HG03039 (cell line): ENCODE measurements around the gene SF3B1.
A peak's percentile ranks its signal among the peaks of the same experiment; 100 is the strongest.
"Not testable (repeated sequence)": the region's sequence is repeated elsewhere in the genome, so short reads cannot be mapped to it uniquely, and the experiment has no call there.

Experiments used
- ATAC-seq: cut with Tn5 transposase; IDR thresholded peaks from one replicate; pipeline ENCODE4 v1.9.1; 2021; ENCODE audit warnings: mild to moderate bottlenecking, moderate library complexity; ENCODE audit not compliant: unreplicated experiment

Gene SF3B1, protein sequence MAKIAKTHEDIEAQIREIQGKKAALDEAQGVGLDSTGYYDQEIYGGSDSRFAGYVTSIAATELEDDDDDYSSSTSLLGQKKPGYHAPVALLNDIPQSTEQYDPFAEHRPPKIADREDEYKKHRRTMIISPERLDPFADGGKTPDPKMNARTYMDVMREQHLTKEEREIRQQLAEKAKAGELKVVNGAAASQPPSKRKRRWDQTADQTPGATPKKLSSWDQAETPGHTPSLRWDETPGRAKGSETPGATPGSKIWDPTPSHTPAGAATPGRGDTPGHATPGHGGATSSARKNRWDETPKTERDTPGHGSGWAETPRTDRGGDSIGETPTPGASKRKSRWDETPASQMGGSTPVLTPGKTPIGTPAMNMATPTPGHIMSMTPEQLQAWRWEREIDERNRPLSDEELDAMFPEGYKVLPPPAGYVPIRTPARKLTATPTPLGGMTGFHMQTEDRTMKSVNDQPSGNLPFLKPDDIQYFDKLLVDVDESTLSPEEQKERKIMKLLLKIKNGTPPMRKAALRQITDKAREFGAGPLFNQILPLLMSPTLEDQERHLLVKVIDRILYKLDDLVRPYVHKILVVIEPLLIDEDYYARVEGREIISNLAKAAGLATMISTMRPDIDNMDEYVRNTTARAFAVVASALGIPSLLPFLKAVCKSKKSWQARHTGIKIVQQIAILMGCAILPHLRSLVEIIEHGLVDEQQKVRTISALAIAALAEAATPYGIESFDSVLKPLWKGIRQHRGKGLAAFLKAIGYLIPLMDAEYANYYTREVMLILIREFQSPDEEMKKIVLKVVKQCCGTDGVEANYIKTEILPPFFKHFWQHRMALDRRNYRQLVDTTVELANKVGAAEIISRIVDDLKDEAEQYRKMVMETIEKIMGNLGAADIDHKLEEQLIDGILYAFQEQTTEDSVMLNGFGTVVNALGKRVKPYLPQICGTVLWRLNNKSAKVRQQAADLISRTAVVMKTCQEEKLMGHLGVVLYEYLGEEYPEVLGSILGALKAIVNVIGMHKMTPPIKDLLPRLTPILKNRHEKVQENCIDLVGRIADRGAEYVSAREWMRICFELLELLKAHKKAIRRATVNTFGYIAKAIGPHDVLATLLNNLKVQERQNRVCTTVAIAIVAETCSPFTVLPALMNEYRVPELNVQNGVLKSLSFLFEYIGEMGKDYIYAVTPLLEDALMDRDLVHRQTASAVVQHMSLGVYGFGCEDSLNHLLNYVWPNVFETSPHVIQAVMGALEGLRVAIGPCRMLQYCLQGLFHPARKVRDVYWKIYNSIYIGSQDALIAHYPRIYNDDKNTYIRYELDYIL

DNA sequence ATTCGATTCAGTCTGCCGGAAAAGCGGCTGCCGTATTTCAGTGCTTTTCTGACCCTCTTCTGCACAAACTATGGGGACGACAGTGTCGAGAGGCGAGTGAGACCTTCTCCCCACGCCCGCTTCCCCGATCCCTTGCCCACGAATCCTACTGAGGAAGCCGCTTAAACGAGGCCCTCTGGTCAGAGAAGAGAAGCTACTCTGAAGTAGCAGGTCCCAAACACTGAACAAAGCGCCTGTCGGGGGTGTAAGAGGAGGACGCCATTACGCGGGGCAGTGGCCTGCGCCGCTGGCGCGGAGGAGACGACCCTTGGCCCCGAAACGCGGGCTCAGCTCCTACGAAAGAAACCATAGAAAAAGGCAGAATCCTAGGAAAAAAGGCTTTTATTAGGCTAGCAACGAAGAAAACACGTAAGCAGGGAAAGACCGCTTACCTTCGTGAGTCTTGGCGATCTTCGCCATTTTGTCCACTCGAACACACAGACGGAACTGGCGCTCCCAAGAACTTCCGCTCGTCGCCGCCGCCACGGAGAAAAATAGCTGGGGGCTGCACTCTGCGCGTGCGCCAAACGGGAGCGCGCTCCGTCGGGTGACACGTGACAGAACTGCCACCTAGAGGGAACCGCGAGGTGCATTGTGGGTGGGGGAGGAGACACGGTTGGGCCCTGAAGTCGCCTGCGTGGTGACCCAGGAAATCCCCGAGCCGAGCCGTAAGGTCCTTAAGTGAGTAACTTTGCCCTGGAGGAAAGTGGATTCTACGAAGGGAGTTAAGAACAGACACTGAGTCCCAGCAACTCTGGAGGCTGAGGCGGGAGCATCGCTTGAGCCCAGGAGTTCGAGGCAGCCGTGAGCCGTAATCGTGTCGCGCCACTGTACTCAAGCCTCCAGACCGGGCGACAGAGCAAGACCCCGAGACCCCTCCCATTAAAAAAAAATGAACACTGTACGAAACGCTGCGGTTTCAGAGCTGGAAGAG, at the start of gene SF3B1:
Gene SF3B1 (minus strand): TSS at position 488 of the 973 bp plus-strand sequence. CDS start 29 bp downstream, at position 459.
- ATAC-seq, result peak; percentile 89

DNA sequence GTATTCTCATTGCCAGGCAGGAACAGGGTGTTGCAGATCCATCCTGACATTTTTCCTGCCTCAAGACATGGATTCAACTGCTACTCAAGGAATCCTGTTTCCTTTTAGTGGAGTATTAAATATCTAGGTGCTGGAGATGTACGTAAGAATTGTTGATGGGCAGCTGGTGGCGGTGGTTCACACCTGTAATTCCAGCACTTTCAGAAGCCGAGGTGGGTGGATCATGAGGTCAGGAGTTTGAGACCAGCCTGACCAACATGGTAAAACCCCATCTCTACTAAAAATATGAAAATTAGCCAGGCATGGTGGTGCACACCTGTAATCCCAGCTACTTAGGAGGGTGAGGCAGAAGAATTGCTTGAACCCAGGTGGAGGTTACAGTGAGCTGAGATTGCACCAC, 49.4 kb upstream of the SF3B1 start:
- ATAC-seq, result not testable (repeated sequence)

DNA sequence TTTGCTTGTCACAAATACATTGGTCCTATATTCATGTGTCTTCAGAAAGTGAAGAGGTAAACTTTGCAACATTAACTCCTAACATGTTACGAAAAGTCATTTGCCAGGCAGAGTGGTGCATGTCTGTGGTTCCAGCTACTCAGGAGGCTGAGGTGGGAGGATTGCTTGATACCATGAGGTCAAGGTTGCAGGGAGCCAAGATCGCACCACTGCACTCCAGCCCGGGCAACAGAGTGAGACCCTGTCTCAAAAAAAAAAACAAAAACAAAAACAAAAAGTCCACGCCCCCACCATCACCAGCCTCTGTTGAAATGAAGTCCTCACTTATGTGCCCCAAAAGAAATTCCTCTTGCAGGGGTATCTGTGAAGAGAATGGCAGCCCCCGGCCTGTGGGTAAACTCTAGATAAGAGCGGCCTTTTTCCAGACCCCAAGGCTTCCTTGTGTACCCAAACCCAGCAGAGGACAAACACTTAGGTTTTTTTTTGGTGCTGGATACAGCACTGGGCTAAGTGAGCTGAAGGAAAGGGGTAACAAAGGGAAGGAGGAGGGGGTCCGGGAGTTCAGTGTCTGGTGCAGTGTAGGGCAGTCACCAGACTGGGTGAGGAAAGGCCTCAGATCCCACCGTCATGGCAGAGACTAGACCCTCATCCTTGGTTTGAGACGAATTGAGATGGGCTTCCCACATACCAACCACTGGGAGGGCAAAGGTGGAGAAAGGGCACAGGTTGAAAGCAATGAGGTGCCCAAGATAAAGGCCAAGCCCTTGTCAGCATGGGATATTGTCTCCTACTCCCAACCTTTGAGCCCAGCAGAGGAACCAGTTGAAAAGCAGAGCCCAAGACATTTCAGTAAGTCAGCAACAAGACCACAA, 45.6 kb upstream of the SF3B1 start:
- no peak for ATAC-seq

DNA sequence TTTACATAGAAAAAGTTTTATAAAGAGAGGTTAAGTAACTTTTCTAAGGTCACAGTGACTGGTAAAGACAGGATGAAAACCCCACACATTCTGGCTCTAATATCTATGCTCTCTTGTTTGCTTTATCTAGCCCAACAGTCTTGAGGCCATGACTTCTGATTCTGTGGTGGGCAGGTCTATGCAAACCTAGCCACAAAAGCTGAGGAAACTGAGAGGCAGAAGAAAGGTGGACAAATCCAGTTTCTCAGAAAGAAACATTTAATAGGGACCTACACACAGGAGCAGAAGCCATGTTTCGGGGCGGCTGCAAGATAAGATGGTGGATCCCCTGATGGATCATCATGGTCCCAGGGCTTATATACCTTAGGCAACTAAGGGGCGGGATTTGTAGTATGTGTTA, 43.0 kb upstream of the SF3B1 start:
- ATAC-seq, result no peak

DNA sequence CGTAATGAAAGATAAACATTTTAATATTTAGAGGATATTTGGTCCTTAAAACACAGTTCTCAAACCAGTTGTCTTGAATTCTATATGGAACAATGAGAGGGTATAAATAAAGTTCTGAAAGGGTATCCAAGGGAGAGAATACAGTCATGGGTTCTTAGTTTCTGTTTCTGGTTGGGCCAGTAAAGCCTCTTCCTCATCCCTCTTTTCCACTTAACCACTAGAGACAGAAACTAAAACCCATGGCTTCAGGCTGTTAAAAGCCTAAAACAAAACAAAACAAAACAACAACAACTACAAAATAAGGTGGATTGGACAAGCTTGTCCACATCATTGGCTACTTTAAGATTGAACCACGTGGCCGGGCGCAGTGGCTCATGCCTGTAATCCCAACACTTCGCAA, 37.3 kb upstream of the SF3B1 start:
- ATAC-seq, result no peak

DNA sequence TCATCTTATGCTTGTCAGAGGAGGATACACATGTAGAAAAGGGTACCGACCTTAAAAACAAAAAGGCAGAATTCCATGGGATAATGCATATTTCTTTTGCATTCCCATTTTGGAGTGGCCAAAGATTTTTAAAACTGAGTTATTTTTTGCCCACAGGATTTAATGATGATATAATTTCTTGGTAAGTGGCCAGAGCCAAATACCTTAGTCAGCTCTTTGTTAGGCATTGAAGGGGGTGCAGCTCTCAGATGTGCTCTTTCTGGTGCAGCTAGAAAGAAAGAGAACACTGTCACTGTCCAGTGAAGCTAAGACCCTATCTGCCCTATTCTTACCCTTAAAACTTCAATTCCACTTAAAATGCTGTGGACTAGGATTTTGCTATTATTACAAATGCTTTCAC, 29.3 kb upstream of the SF3B1 start:
- no peak for ATAC-seq

DNA sequence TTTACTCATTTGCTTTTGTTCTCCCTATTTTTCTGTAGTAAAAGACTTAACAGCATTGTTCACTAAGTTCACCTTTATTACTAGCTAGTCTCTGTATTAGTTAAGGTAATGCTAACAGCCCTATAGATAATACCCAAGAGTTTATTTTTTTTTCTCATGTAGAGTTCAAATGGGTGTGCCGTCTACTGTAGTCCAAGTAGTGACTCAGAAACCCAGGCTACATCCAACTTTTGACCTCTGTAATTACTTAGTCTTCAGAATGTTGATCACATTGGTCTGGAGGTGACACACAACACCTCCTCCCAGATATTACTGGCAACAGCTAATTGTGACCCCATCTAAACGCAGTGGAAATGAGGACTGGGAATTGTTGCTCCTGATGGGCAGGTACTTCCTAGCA, 26.2 kb upstream of the SF3B1 start:
- no peak for ATAC-seq

DNA sequence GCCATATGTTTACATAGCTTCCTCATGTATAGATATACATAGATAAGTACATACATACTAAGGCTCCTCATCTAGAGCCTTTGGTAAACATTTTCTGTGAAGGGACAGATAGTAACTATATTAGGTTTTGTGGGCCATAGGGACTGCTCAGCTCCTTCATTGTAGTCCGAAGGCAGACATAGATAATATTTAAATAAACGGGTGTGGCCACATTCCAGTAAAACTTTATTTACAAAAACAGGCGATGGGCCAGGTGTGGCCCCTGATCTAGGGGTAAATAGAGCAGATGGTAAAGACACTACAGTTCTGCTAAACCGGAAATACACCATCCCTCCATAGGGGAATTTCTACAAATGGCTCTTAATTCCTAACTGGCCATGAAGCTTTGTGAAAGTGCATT, 25.8 kb upstream of the SF3B1 start:
- no peak for ATAC-seq

DNA sequence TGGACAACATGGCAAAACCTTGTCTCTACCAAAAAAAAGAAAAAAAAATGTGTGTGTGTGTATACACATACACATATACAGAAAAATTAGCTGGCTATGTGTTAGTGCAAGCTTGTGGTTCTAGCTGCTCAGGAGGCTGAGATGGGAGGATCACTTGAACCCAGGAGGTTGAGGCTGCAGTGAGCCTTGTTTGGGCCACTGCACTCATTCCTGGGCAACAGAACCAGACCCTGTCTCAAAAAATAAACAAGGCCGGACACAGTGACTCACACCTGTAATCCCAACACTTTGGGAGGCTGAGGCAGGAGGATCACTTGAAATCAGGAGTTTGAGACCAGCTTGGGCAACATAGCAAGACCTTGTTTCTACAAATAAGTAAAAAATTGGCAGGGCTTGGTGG, 20.6 kb upstream of the SF3B1 start:
- no peak for ATAC-seq

DNA sequence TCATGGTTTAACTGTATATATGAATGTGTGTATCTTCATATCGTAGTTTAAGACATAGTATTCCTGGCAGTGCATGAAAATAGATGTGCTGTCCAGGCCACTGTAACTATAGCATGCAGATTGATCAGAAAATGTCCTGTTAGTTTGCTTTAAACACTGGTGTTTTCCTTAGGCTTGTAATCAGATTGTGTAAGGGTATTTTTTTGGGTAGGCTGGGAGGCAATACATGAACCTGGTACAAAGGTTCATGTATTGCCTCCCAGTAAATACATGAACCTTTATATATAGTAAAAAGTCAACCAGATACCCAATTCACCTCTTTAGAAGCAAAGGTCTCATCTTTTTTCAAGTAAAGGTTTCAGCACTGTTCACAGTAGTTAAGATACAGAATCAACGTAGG, 20.1 kb upstream of the SF3B1 start:
- ATAC-seq, result no peak

DNA sequence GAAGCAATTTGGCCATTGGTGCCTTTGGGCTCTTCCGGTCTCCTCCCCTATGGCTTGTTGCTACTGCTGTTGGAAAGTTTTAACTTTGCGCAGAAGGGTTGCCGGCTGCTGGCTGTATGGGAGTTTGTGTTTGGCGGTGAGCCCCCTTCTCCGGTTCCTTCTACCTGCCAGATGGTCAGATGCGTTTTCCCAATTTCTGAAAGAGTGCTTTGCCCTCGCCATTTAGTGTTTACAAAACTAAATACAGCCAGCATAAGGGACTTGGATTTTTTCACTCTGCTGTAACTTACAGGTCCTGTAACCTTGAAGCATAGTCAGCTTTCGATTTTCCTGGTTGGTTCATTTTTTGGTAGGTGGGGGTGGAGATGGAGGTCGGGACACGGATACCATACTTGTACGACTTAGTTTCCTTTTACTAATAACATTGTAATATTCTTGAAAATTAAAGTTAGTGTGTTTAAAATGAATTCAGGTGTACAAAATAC, 19.1 kb upstream of the SF3B1 start:
- ATAC-seq, result peak; percentile 16

DNA sequence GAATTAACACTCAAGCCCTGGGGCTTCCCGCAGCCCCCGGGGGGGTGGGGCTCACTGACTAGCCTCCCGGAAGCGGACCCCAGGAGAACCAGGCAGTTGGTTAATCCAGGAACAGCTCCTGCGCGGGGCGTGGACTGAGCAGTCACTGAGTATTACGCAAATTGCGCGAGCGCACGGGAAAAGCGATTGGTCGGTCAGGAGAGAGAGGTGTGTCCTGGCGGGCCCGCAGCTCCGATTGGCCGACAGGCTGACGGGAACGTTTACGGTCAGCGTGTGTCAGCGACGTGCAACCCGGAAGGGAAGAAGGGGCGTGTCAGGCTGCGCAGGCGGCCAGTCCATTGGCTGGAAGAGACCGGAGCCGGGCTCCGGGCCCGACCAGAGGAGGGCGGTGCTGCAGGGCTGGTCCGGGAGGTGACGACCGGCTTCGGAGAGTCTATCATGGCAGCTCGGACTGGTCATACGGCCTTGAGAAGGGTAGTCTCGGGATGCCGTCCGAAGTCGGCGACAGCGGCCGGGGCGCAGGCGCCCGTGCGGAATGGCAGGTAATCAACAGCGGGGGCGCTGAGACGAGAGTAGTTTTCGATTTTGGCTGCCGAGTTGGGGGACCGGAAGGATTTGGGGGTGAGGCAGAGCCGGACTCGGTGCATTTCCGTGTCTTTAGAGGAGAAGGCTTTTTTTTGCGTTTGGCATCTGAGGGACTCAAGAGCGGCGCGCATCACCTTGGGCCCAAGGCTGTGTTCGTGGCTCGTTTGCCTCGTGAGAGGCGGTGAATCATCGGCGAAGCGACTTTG, 18.5 kb upstream of the SF3B1 start, which contains the start of gene COQ10B:
Gene COQ10B (plus strand): TSS at position 430 of the 791 bp plus-strand sequence. CDS start 9 bp downstream, at position 439.
- ATAC-seq, result peak; percentile 95

DNA sequence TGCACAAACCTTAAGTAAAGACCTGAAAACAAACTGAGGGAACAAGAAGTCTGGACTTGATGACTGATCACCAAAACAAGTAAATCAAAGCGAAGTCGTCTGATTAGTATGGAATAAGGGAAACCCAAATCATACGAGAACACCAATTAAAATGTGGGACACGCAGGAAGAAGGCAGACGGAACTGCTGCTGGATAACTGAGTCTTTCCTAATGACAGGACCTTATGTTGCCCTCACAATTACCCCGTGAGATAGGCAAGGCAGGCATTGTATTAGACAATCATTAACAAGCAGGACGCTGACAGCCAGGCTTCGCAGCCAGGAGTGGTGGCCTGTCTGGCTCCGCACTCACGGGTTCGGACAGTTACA, 17.9 kb upstream of the SF3B1 start:
- no peak for ATAC-seq

DNA sequence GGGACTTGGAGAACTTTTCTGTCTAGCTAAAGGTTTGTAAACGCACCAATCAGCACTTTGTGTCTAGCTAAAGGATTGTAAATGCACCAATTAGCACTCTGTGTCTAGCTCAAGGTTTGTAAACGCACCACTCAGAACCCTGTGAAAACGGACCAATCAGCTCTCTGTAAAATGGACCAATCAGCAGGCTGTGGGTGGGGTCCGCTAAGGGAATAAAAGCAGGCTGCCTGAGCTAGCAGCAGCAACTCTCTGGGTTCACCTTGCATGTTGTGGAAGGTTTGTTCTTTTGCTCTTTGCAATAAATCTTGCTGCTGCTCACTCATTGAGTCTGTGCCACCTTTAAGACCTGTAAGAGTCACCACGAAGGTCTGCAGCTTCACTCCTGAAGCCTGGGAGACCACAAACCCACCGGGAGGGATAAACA, 16.1 kb upstream of the SF3B1 start:
- not testable (repeated sequence) for ATAC-seq

DNA sequence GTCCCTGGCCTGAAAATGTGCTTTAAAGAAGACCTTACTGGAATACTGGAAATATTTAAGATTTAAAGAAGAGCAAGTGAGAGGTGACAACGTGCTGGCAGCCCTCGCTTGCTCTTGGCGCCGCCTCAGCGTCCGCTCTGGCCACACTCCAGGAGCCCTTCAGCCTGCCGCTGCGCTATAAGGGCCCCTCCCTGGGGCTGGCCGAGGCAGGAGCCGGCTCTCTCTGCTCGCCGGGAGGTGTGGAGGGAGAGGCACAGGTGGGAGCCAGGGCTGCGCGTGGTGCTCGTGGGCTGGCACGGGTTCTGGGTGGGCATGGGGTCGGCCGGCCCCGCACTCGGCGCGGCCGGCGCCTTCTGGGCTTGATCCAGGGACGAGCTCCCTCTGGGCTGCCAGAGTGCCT, 15.6 kb upstream of the SF3B1 start:
- ATAC-seq, result no peak

DNA sequence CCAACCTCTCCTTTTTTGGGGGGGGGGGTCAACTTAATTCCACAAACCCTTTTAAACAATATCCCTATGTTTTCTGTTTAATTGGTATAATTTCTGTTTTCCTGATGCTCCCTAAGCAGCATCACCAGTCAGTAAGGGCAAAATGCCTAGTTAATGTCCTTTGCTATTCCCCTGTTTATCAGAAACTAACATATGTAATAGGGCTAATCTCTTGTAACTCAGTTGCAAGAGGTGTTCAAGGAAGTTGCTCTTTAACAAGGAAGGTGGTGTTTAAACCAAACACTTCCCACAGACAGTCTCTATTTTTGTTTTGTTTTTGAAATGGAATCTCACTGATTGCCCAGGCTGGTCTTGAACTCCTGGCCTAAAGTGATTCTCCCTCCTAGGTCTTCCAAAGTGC, 12.0 kb upstream of the SF3B1 start:
- ATAC-seq, result no peak

DNA sequence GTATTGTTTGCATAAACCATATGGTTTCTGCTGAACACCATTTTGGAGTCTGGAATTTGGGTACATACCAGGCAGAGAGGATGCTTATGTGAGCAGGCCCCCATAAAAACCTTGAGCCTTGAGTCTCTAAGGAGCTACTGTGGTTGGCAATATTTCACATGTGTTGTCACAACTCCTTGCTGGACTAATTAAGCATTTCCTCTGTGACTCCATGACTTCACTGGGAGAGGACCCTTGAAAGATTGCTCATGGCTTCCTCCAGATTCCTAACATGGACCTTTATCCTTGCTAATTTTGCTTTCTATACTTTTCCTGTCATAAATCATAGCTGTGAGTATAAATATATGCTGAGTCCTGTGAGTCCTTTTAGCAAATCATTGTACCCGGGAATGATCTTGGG, 10.9 kb upstream of the SF3B1 start:
- no peak for ATAC-seq

DNA sequence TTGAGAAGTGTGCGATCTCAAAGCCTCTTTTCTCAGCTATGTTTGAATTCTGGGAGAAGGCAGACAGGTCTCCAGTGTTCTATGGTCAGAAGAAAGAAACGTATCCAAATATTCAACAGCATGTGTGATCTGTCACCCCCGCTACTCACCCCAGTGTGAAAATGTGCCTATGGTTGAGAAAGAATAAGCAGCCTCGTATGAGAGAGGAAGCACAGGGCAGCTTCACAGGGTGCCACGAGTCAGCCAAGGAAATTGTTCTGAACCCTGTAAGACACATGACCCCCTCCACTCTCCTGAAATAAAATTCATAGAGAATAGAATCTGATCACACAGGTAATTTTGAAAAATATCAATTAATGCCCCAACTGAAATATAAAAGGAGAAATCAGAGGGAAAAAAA, 8.0 kb upstream of the SF3B1 start:
- ATAC-seq, result no peak
